ENCODE measurements around the gene INO80B.

The INO80B gene

GRCh38 chr2:74430502-74430901 is 24.4 kb upstream of the INO80B start:
- no peaks in the 10 kb centered on the region for H3K27me3 ChIP-seq (ENCODE audit: insufficient read depth, poor library complexity, severe bottlenecking)
- no peak overlapping the region for H3K27ac ChIP-seq (replicated peaks)
- no peak overlapping the region for H3K4me3 ChIP-seq (replicated peaks; ENCODE audit: insufficient read depth, low read length)
- TF ChIP-seq REST (IDR thresholded peaks at IDR 0.05; ENCODE audit: insufficient replicate concordance, low read depth) (no peak), SPI1 (IDR thresholded peaks at IDR 0.05; ENCODE audit: borderline replicate concordance, low read depth) (no peak), CTCF (IDR thresholded peaks at IDR 0.05; ENCODE audit: insufficient read depth, low read length) (no peak), POLR2AphosphoS5 (IDR thresholded peaks at IDR 0.05; ENCODE audit: low read depth) (no peak), GABPA (IDR thresholded peaks at IDR 0.05; ENCODE audit: low read depth) (no peak)
- no peak for DNase-seq (ENCODE audit: low read depth in 1 of 2, low spot score in 1 of 2)

GRCh38 chr2:74436111-74436805 is 18.6 kb upstream of the INO80B start:
- Histone ChIP-seq H3K4me3 (replicated peaks; ENCODE audit: insufficient read depth, low read length) (no peak overlapping the region), H3K27ac (replicated peaks) (no peak overlapping the region), H3K27me3 (ENCODE audit: insufficient read depth, poor library complexity, severe bottlenecking) (peaks cover 26% of the 10 kb centered on the region)
- TF ChIP-seq POLR2AphosphoS5 (IDR thresholded peaks at IDR 0.05; ENCODE audit: low read depth) (no peak), CTCF (IDR thresholded peaks at IDR 0.05; ENCODE audit: insufficient read depth, low read length) (no peak), REST (IDR thresholded peaks at IDR 0.05; ENCODE audit: insufficient replicate concordance, low read depth) (no peak), SPI1 (IDR thresholded peaks at IDR 0.05; ENCODE audit: borderline replicate concordance, low read depth) (no peak), GABPA (IDR thresholded peaks at IDR 0.05; ENCODE audit: low read depth) (no peak)
- no peak for DNase-seq (ENCODE audit: low read depth in 1 of 2, low spot score in 1 of 2)

- no peak overlapping the region for H3K27ac ChIP-seq (replicated peaks)
- no peak for DNase-seq (ENCODE audit: low read depth in 1 of 2, low spot score in 1 of 2)
- peaks cover 34% of the 10 kb centered on the region for H3K27me3 ChIP-seq (ENCODE audit: insufficient read depth, poor library complexity, severe bottlenecking)
- H3K4me3 ChIP-seq (replicated peaks; ENCODE audit: insufficient read depth, low read length) = no peak overlapping the region
- TF ChIP-seq POLR2AphosphoS5 (IDR thresholded peaks at IDR 0.05; ENCODE audit: low read depth) = no peak
- no peak for TF ChIP-seq REST (IDR thresholded peaks at IDR 0.05; ENCODE audit: insufficient replicate concordance, low read depth)
- TF ChIP-seq CTCF (IDR thresholded peaks at IDR 0.05; ENCODE audit: insufficient read depth, low read length) = no peak
- no peak for TF ChIP-seq GABPA (IDR thresholded peaks at IDR 0.05; ENCODE audit: low read depth)
- TF ChIP-seq SPI1 (IDR thresholded peaks at IDR 0.05; ENCODE audit: borderline replicate concordance, low read depth) = no peak
Observed at GRCh38 chr2:74436848-74437695, 17.8 kb upstream of the INO80B start.

Measured in HL-60 (cell line).